Stimulated activated CD8-positive, alpha-beta memory T cell treated with anti-CD3 and anti-CD28 coated beads, Interleukin-15, amount 100 ng/mL, for 1 hour (primary cell): Measurements from ENCODE around the gene DCAF17.
"Not testable (repeated sequence)": the region's sequence is repeated elsewhere in the genome, so short reads cannot be mapped to it uniquely, and the experiment has no call there.

Experiments used
- DNase-seq: peaks from one replicate; pipeline ENCODE4 v3.0.0-alpha.2; 2020; ENCODE audit warnings: low read depth

The DCAF17 gene

GRCh38 chr2:171513719-171514160 lies 79.7 kb downstream of the DCAF17 start:
- DNase-seq, result no peak

GRCh38 chr2:171514908-171515582 lies 81.0 kb downstream of the DCAF17 start:
- no peak for DNase-seq

GRCh38 chr2:171515672-171516298 lies 81.8 kb downstream of the DCAF17 start:
- DNase-seq, result no peak

- no peak for DNase-seq
These were observed 82.8 kb downstream of the DCAF17 start for GRCh38 chr2:171516793-171517192.

GRCh38 chr2:171520471-171520870 lies 86.4 kb downstream of the DCAF17 start:
- no peak for DNase-seq

- DNase-seq, result no peak
These were observed 87.5 kb downstream of the DCAF17 start for GRCh38 chr2:171521361-171522051.

- no peak for DNase-seq
These were observed 88.2 kb downstream of the DCAF17 start, which contains the start of gene CYBRD1 for GRCh38 chr2:171522052-171522787. Gene CYBRD1, plus strand, starts transcription at chr2:171522474. Its CDS starts 72 bp downstream, at chr2:171522546.

GRCh38 chr2:171522788-171523087 lies 88.7 kb downstream of the DCAF17 start:
- DNase-seq, result no peak

GRCh38 chr2:171523088-171524017 lies 89.3 kb downstream of the DCAF17 start:
- no peak for DNase-seq

- no peak for DNase-seq
These were observed 90.0 kb downstream of the DCAF17 start for GRCh38 chr2:171524018-171524401.

- DNase-seq, result no peak
These were observed 95.9 kb downstream of the DCAF17 start for GRCh38 chr2:171529914-171530313.

GRCh38 chr2:171530378-171530777 lies 96.4 kb downstream of the DCAF17 start:
- DNase-seq, result no peak

GRCh38 chr2:171530859-171531258 lies 96.8 kb downstream of the DCAF17 start:
- DNase-seq, result not testable (repeated sequence)

- no peak for DNase-seq
These were observed 97.3 kb downstream of the DCAF17 start for GRCh38 chr2:171531291-171531690.

- DNase-seq, result no peak
These were observed 97.9 kb downstream of the DCAF17 start for GRCh38 chr2:171531836-171532450.

GRCh38 chr2:171533331-171533730 lies 99.3 kb downstream of the DCAF17 start:
- no peak for DNase-seq
